Astrocyte of the spinal cord (primary cell): ENCODE results near the gene LAMA3.

Source experiments
- DNase-seq: peaks from one replicate; pipeline ENCODE4 v3.0.0; 2011; ENCODE audit warnings: low read depth, low spot score
- H3K4me3 ChIP-seq: 2 replicates; pipeline ENCODE4 v1.5.1; 2011; ENCODE audit warnings: low read depth, mild to moderate bottlenecking, low read length, moderate library complexity
- in situ Hi-C: cut with HindIII; loops from 2 replicates; pipeline ENCODE4 v1.10.0; 2017; ENCODE audit warnings: low sequenced_read_pairs
- TF ChIP-seq, protein P1 (sequence below): IDR thresholded peaks from 2 replicates; pipeline ENCODE4 v1.5.1; 2012; ENCODE audit warnings: low read depth, mild to moderate bottlenecking, low read length, inconsistent platforms

Gene LAMA3

DNA sequence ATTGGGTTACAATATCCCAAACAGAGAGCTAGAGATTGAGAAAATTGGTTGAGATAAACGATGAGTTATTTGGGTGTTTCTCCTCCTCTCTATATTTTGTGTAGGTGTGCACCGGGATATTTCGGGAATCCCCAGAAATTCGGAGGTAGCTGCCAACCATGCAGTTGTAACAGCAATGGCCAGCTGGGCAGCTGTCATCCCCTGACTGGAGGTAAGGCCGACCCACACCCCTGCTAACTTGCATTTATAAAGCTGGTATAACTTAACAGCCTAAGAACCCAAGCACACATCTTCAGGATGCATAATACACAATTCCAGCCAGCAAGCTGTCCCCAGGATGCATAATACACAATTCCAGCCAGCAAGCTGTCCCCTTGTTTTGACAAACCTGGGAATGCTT is 200.7 kb downstream of the LAMA3 start:
- in situ Hi-C loops, result no loop called here
- TF ChIP-seq, protein P1, sequence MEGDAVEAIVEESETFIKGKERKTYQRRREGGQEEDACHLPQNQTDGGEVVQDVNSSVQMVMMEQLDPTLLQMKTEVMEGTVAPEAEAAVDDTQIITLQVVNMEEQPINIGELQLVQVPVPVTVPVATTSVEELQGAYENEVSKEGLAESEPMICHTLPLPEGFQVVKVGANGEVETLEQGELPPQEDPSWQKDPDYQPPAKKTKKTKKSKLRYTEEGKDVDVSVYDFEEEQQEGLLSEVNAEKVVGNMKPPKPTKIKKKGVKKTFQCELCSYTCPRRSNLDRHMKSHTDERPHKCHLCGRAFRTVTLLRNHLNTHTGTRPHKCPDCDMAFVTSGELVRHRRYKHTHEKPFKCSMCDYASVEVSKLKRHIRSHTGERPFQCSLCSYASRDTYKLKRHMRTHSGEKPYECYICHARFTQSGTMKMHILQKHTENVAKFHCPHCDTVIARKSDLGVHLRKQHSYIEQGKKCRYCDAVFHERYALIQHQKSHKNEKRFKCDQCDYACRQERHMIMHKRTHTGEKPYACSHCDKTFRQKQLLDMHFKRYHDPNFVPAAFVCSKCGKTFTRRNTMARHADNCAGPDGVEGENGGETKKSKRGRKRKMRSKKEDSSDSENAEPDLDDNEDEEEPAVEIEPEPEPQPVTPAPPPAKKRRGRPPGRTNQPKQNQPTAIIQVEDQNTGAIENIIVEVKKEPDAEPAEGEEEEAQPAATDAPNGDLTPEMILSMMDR, result no peak
- DNase-seq, result no peak
- H3K4me3 ChIP-seq, result no peak overlapping the region

DNA sequence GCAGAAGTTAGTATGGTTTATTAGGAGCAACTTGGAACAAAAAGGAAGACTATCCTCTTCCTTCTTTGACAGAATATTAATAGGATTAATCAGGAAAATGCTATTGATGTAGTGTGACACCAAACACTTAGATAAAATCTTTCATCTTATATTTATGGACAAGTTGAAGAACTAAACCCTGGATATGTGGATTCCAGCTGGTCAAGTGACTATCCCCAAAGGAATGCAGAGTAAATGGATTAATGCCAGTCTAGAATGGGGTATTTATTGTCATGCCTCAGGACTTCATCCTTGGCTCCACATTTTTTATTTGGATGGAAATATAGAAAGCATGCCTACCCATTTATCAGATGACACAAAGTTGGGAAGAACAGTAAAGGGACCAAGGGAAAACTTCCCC is 201.3 kb downstream of the LAMA3 start:
- H3K4me3 ChIP-seq, result no peak overlapping the region
- in situ Hi-C loops, result no loop called here
- TF ChIP-seq, protein P1, result no peak
- peak; percentile 59 for DNase-seq

DNA sequence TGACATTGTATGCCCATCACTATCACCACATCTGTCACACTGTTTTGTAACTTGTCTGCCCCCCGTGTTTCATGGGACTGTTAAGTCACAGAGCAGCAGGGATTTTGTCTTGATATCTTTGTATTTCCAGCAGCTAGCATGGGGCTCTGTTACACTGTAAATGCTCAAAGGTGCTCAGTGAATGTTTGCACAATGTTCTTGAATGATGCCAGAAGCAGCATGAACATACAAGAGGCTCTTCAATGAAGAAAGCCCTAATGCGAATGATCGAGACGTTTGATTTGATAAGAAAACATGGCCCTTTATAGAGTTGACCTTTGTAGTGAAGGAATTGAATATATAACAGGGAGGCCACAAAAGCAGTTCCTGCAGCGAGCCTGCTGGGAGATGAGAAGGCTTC is 204.4 kb downstream of the LAMA3 start:
- DNase-seq, result no peak
- in situ Hi-C loops, result no loop called here

DNA sequence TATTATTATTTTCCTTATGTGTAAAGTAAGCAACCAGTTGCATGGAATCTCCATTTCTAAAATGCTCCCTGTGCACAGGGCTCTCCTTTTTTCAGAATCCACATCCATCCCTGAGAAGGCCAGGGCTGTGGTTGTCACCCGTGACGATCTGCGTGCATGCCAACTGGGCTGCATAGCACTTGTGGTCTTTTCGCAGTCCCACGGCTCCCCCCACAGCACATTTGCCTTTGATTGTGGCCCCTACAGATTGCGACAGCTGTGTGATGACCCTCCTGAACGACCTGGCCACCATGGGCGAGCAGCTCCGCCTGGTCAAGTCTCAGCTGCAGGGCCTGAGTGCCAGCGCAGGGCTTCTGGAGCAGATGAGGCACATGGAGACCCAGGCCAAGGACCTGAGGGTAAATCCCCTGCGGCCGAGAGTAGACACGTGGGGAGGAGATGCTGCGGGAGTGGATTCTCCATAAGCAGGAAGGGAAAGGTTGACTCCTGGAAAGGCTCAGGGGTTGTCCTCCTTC is 205.5 kb downstream of the LAMA3 start:
- TF ChIP-seq, protein P1, result no peak
- in situ Hi-C loops, result no loop called here
- no peak overlapping the region for H3K4me3 ChIP-seq
- no peak for DNase-seq

More for the DNA sequence above, 204.4 kb downstream of the LAMA3 start:
- no peak overlapping the region for H3K4me3 ChIP-seq
- TF ChIP-seq, protein P1, result no peak

DNA sequence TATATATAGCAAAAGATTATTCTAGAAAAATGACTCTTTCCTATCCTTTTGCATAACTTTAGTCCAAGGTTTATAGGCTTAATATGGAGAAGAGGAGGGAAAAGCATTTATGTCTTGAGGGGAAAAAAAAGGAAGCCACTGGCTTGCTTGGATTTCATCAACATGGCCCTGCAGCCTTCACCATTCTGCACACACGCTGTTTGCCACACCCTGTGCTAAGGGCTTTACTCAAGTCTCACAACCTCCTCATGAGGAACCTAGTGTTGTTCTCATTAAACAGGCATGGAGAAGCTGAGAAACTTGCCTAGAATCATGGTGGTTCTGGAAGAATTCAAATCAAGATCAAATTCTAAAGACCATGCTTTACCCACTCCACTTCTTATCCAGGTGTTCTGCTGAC is 208.0 kb downstream of the LAMA3 start:
- TF ChIP-seq, protein P1, result no peak
- in situ Hi-C loops, result no loop called here
- H3K4me3 ChIP-seq, result no peak overlapping the region

DNA sequence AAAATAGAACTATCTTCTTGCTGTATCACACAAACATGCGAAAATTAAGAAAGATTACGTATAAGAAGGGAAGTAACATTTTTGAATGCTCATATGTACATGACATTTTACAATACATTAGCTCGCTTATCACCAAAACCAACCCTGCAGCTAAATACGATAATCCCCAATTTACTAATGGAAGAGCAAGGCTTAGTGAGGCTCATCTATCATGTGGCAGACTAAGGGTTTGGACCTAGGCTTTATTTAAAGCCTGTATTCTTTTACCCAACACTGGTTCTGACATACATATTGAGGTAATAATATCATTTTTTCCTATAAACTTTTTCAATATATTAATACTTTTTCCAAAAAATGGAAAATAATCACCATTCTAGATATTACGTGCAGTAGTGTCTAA is 208.5 kb downstream of the LAMA3 start:
- H3K4me3 ChIP-seq, result no peak overlapping the region
- DNase-seq, result no peak
- TF ChIP-seq, protein P1, result no peak
- in situ Hi-C loops, result no loop called here

More for the DNA sequence above, 208.0 kb downstream of the LAMA3 start:
- DNase-seq, result no peak

DNA sequence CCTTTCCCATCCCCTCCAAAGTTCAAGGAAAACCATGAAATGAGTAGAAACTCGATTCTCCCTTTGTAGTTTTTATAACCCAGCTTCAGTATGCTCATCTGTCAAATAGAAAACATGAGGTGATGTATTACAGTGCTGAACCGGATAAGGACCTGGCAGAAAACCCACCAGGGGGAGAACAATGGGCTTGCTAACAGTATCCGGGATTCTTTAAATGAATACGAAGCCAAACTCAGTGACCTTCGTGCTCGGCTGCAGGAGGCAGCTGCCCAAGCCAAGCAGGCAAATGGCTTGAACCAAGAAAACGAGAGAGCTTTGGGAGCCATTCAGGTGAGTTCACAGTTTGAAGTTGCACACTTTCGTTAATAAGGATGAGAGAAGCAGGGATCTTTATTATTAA is 211.7 kb downstream of the LAMA3 start:
- TF ChIP-seq, protein P1, result no peak
- no peak overlapping the region for H3K4me3 ChIP-seq

More for the DNA sequence above, 211.7 kb downstream of the LAMA3 start:
- in situ Hi-C loops, result no loop called here
- DNase-seq, result peak; percentile 14
